NCI-H1930 (cell line): ENCODE data around the gene CD300E.
A peak's percentile ranks its signal among the peaks of the same experiment; 100 is the strongest.
"Not testable (repeated sequence)": the region's sequence is repeated elsewhere in the genome, so short reads cannot be mapped to it uniquely, and the experiment has no call there.

Source experiments
- DNase-seq, 2 experiments: peaks; one replicate each; lab custom pipeline; 2025; lab: John Stamatoyannopoulos, UW

CD300E gene, protein sequence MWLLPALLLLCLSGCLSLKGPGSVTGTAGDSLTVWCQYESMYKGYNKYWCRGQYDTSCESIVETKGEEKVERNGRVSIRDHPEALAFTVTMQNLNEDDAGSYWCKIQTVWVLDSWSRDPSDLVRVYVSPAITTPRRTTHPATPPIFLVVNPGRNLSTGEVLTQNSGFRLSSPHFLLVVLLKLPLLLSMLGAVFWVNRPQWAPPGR

GRCh38 chr17:74623693-74624093, at the start of gene CD300E:
TSS of gene CD300E (minus strand) at chr17:74623738. CDS start at chr17:74623621, 117 bp downstream.
- no peak for DNase-seq

DNA sequence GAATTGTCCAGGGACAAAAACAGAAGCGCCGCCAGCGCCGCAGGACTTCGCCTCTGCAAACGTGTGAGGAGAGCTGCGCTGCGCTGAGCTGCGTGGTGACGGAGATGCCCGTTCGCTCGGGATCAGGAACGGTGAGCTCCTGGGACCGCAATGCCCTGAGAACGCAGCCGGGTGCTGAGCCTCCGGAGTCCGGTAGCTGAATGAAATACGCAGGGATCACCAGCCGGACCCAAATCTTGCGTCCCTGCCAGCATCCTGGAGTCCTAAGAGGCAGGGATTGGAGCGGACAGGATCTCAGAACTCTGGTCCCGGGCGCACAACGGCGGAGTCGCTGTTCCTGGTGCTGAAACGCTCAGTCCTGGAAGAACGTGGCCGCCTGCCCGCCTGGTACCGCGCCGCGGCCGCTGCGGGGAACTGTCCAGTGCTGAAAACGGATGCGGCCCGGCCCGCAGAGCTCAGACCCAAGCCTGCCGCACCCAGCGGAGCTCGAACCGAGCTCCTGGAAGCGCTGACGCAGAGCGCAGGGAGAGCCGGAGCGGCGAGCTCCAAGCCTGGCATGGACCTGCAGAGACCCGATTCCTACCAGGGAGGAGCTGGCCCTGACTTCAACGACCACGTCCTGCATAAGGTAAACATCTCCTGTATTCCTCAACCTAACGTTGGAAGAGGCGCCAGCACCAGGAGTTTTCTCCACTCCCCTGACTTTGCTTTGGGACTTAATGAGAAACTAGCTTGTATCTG, 47.7 kb upstream of the CD300E start:
- DNase-seq: peak in 1 of 2 experiments; percentile 26

DNA sequence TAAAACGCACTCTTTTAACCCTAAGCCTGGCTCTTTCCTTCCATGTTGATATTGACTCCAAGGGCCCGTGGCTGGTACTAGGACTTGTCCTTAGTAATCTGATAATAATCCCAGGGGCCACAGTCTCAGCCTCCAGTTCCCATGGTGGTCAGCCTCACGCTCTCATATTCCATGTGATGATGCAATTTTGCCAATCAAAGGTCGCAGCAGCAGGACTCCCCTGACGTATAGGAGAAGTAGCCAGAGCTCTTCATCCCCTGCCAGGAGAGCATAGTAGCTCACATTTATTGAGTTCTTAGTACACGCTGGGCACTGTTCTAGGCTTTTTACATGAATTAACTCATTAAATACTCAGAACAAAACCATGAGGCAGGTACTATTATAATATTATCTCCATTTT, 46.8 kb upstream of the CD300E start:
- no peak for DNase-seq

GRCh38 chr17:74663561-74663960, 40.0 kb upstream of the CD300E start:
- no peak for DNase-seq

- DNase-seq: no peak
These were observed 36.4 kb upstream of the CD300E start for GRCh38 chr17:74659889-74660288.

- no peak for DNase-seq
These were observed 35.1 kb upstream of the CD300E start for GRCh38 chr17:74658620-74659019.

DNA sequence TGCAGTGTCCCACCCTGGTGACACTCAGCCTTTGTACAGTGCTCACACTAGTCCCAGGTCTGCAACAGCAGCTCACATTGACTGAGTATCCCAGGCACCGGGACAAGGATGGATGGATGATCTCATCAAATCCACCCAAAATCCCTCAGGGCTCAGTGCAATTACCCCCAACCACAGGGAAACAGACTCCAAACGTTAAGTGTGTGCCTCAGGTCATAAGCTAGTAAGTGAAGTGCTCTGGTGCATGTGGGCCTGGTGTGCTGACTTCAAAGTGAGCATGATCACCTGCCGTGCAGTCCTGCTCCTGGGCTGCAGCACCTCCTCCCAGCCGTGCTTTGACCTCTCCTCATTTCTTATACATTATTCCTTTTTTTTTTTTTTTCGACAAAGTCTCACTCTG, 31.2 kb upstream of the CD300E start:
- DNase-seq: no peak

DNA sequence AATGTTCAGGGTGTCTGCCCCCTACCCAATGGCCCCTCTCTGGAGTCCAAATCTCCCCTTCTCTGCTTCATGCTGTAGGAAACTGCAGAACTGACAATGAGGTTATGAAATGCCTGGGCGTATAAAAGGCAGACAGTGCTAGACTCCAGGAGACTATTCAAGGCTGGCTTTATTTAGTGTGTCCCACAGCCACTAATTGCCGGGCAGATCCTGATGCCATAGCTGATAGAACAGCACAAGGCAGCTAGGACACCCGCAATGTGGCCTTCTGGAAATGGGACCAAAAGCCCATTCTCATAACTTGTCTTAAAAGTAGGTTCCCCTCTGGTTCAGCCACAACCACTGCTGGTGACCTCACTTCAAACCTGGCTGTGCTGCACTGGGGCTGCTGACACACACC, 28.5 kb upstream of the CD300E start:
- DNase-seq: no peak

DNA sequence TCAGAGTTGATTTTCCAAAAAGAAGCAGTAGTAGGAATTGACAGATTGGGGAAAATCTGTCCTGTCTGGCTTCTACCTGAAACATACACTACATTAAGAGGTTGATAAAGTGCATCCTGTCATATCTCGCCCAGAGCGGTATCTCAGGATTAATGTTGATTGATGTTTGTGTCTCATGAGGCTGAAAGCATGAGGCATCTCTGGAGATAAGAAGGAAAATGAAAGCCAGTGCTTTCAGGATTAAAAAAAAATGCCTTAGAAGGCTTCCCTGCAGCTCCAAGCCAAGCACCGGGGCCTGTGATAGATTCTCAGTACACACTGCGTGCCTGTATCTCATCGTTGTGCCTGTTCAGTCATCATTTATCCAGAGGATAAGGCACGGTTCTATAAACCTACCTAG, 26.4 kb upstream of the CD300E start:
- DNase-seq: no peak

DNA sequence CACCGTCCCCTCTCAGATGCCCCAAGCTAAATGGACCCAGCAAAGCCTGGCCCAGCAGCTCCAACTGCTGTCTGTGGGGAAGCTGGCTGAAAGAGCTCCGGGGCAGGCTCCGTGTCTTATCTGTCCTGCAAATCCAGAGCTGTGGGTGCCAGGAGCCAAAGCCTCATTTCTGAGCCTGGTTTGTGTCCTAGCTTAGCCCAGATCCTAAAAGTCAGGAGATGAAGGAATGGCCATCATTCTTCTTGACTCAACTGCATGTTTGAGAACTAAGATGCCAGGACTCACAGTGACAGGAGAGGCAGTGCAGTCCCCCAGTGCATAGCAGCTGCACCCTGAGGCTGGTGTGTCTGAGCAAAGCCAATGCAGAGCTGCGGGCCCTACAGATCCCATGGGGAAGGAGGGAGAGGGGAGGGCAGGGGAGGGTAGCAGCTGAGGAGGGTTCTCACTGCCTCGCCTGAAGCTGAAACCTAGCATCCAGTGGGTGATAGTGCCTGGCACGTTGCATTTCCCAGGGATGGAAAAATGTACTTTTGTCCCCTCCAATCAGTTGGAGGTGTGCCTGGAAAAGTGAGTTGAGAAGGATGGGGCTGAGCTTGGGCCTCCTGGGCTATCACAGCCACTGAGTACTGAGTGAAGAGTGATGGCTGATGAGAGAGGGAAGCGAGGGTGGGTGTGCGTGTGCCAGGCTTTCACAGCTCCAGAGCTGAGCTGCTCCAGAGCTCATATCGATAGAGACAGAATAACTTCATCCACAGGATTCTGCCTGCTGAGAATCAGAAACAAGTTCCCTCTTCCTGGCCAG, 24.5 kb upstream of the CD300E start:
- no peak for DNase-seq

GRCh38 chr17:74646231-74646630, 22.7 kb upstream of the CD300E start:
- peak in 1 of 2 experiments; percentile 62 for DNase-seq

DNA sequence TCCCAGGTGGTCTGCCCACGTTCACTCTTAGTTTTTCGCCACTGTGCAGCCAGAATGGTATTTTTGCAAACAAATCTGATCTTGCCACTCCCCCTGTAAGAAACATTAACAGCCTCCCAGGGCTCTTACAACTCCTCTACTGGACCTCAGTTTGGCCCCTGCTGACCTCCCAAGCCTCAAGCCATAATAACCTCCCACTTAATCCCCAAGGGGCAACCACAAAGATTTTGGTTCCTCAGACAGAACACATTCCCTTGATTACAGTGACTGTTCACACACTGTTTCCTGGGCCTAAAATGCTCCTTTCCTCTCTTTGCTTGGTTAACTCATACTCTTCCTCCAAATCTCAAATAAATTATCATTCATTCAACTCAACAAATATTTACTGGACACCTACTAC, 21.5 kb upstream of the CD300E start:
- no peak for DNase-seq

DNA sequence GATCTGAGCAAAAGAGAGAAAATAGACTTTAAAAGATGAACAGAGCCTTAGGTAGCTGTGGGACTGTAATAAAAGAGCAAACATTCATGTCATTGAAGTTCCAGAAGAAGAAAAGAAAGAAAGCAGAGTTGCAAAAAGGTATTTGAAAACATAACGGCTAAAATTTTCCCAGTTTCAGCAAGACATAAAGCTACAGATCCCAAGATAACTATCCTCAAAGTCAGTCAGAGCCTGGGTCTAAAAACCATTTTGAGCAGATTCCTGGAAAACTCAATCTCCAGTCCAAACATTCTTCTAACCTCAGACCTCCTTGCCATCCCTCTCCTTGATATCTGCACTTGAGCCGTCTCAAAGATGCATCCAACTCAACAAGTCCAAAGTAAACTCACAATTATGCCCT, 20.9 kb upstream of the CD300E start:
- no peak for DNase-seq

DNA sequence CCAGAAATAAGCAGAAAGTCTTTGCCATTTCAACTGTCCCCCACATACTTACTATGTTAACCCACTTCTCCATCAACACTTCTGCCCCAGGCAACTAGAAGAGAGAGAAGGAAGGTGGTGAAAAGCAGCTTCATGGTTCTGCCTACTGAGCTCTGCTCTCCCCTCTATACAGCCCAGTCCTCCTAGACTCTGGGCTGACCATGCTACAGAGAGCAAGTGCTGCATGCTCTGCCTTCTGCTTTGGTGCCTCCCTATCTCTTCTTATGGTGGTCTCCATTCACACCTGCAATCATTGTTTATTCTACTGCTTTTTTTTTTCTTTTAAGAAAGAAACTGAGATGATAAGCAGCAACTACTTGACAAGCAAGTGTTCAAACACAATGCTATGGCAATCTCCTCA, 20.3 kb upstream of the CD300E start:
- no peak for DNase-seq

- DNase-seq: no peak
These were observed 19.5 kb upstream of the CD300E start for GRCh38 chr17:74642995-74643394.

- DNase-seq: no peak
These were observed 19.0 kb upstream of the CD300E start for GRCh38 chr17:74642556-74642955.

DNA sequence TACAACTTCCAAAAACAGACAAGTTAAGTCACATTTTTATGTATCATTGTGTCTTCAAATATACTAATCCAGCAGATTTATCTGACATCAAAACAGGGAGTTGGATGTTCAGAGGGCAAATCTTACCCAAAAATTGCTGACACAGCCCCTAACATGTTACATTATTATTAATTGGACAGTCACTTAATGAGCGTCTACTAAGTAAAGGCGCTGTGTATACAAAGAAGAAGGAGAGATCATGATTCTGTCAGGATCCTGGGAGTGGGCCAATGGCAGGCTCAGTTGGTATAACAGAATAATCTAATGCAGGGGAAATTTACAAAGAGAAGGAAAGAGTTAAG, 18.4 kb upstream of the CD300E start:
- no peak for DNase-seq

DNA sequence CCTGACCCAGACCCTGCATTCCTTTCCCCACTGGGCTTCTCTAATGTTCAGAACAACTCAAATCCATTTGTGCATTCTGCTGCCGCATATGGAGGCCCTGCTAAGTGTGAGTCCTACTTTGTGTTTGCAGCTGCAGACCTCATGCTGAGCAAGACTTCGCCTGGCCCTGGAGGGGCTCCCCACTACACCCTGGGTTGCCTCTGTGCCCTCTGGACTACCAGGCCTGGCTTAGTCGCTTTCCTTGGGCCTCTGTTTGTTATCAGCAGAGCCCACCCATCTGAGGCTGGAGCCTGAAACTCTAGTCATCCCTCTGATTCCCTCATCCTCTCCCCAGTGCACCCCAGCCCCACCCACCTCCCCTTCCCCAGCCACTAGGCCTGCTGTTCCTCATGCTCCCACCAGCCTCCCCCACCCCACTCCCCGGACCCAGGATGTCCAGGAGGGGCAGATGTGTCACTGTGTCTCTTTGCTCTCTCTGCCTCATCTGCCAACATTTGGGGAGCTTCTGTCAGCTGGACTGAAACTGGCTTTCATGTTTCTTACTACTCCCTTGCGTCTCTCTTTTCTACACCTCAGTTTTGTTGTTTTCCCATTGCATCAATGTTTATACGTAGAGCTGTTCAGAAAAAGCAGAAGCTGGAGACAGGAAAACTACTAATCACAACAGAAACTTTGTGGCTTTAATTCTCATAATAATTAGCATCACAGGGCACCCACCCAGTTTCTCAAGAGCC, 17.9 kb upstream of the CD300E start:
- DNase-seq: no peak

GRCh38 chr17:74639704-74640151, 16.2 kb upstream of the CD300E start:
- no peak for DNase-seq

GRCh38 chr17:74637926-74638325, 14.4 kb upstream of the CD300E start:
- DNase-seq: no peak

GRCh38 chr17:74637265-74637664, 13.7 kb upstream of the CD300E start:
- no peak for DNase-seq

DNA sequence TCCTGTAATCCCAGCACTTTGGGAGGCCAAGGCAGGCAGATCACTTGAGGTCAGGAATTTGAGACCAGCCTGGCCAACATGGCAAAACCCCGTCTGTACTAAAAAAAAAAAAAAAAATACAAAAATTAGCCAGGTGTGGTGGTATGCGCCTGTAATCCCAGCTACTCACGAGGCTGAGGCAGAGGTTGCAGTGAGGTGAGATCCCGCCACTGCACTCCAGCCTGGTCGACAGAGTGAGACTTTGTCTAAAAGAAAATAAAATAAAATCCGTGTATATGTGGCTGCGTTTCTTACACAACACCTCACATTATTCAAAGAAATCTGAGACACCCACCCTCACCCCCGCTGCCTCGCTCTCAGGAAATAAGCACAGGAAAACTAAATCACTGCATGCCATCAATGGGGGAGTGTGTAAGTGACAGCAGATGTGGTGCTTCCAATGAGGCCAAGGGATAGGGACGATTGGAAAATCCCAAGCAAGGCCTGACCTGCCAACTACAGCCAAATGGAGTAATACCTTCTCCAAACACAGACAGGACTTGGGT, 13.1 kb upstream of the CD300E start:
- DNase-seq: not testable (repeated sequence)
